Hepatocyte (in vitro differentiated cells): Measurements from ENCODE around the gene ARMC2. TPM values are rescaled to one million over a fixed set of nuclear protein-coding genes. Genes with fewer than 3 reads are reported as not detected.

Experiments
- DNase-seq: peaks from one replicate; pipeline ENCODE4 v3.0.0-alpha.2; 2016; ENCODE audit warnings: low spot score
- H2AFZ ChIP-seq: fragments of 200-600 bp; sonication (generic); 2 replicates; pipeline ENCODE4 v1.6.0; 2016; ENCODE audit warnings: antibody characterized with exemption, mild to moderate bottlenecking
- H3K27ac ChIP-seq: fragments of 200-600 bp; sonication (generic); 2 replicates; pipeline ENCODE4 v1.5.1; 2016; ENCODE audit warnings: mild to moderate bottlenecking
- H3K27me3 ChIP-seq: fragments of 200-600 bp; sonication (generic); 2 replicates; pipeline ENCODE4 v1.6.1; 2016
- H3K36me3 ChIP-seq: fragments of 200-600 bp; sonication (generic); replicated peaks from 2 replicates; pipeline ENCODE4 v1.5.1; 2016; ENCODE audit warnings: low read depth; ENCODE audit not compliant: insufficient read depth
- H3K4me1 ChIP-seq: fragments of 200-600 bp; sonication (generic); 2 replicates; pipeline ENCODE4 v1.5.1; 2016; ENCODE audit warnings: mild to moderate bottlenecking, moderate library complexity; ENCODE audit not compliant: insufficient read depth
- H3K4me2 ChIP-seq: fragments of 200-600 bp; sonication (generic); 2 replicates; pipeline ENCODE4 v1.6.0; 2016
- H3K4me3 ChIP-seq: fragments of 200-600 bp; sonication (generic); 2 replicates; pipeline ENCODE4 v1.5.1; 2016; ENCODE audit warnings: mild to moderate bottlenecking
- H3K79me2 ChIP-seq: fragments of 200-600 bp; sonication (generic); 2 replicates; pipeline ENCODE4 v1.6.0; 2017; ENCODE audit warnings: mild to moderate bottlenecking
- H3K9me2 ChIP-seq: fragments of 200-600 bp; sonication (generic); replicated peaks from 2 replicates; pipeline ENCODE4 v1.6.0; 2017; ENCODE audit warnings: mild to moderate bottlenecking; ENCODE audit not compliant: insufficient read depth
- H3K9me3 ChIP-seq: fragments of 200-600 bp; sonication (generic); 2 replicates; pipeline ENCODE4 v1.5.1; 2016; ENCODE audit warnings: low read depth, mild to moderate bottlenecking
- H4K20me1 ChIP-seq: fragments of 200-600 bp; sonication (generic); 2 replicates; pipeline ENCODE4 v1.6.0; 2016; ENCODE audit warnings: mild to moderate bottlenecking; ENCODE audit not compliant: insufficient read depth, poor library complexity, severe bottlenecking
- CTCF ChIP-seq: fragments of 200-600 bp; sonication (generic); IDR thresholded peaks from 2 replicates; pipeline ENCODE4 v1.5.1; 2016; ENCODE audit warnings: antibody characterized with exemption, mild to moderate bottlenecking; ENCODE audit not compliant: poor library complexity
- EZH2 ChIP-seq: fragments of 200-600 bp; sonication (generic); IDR thresholded peaks from 2 replicates; pipeline ENCODE4 v1.6.1; 2016; ENCODE audit warnings: antibody characterized with exemption, mild to moderate bottlenecking, borderline replicate concordance
- EZH2phosphoT487 ChIP-seq: fragments of 200-600 bp; sonication (generic); IDR thresholded peaks from one replicate; pipeline ENCODE4 v1.6.1; 2018; ENCODE audit warnings: antibody characterized with exemption, mild to moderate bottlenecking, low read depth, moderate library complexity; ENCODE audit not compliant: unreplicated experiment, severe bottlenecking
- WGBS: methylation state at CpG from one replicate; pipeline ENCODE4 v1.1.6; 2016; ENCODE audit warnings: low lambda C conversion rate; ENCODE audit errors: missing lambda C conversion rate; 5-methylcytosine and 5-hydroxymethylcytosine counted together
- polyA plus RNA-seq: library from polyadenylated mRNA; unstranded; fragments of >200 nt; fragmentation: Nextera tagmentation; extraction: Ambion mirVana; gene quantifications from 2 replicates; pipeline ENCODE4 v1.2.1, GENCODE V29; 2016
- total RNA-seq: library from RNA; depleted of rRNA; stranded (reverse); fragments of >200 nt; gene quantifications from 2 replicates; pipeline ENCODE4 v1.2.3, GENCODE V29; 2014

ARMC2 gene
- total and polyA plus RNA-seq, 2 experiments from 2014 or later = 2.8 to 4.8 TPM

DNA sequence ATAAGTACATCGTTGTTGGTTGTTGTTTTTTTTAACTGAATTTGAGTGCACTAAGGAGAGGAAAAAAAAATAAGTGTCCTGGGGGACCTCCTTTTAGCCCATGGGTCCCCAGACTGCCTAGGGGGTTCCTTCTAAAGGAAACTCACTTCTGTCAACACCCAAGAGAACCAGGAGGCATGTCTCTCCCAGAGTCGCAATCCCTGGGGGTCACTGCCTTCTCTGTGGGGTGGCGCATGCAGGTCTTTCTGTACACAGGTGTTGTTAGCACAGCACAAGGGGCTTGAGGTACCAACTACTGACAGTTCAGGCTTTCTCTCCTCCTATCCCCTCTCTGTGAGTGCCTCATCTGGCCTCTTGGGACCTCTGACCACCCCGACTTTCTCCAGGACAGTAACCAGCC, 7.3 kb upstream of the ARMC2 start:
- H3K79me2 ChIP-seq = no peaks in the 10 kb centered on the region
- no peaks in the 10 kb centered on the region for H3K9me2 ChIP-seq
- no peak overlapping the region for H3K27ac ChIP-seq
- WGBS = 90% methylated on average over 4 of the region's 4 CpGs
- DNase-seq = no peak
- H3K4me2 ChIP-seq = no peak overlapping the region
- peaks cover 8% of the 10 kb centered on the region for H3K4me1 ChIP-seq
- H3K36me3 ChIP-seq = no peaks in the 10 kb centered on the region
- H2AFZ ChIP-seq = no peak overlapping the region
- no peak overlapping the region for H3K4me3 ChIP-seq
- no peaks in the 10 kb centered on the region for H4K20me1 ChIP-seq
- no peaks in the 10 kb centered on the region for H3K9me3 ChIP-seq
- no peak for TF ChIP-seq EZH2
- no peaks in the 10 kb centered on the region for H3K27me3 ChIP-seq

DNA sequence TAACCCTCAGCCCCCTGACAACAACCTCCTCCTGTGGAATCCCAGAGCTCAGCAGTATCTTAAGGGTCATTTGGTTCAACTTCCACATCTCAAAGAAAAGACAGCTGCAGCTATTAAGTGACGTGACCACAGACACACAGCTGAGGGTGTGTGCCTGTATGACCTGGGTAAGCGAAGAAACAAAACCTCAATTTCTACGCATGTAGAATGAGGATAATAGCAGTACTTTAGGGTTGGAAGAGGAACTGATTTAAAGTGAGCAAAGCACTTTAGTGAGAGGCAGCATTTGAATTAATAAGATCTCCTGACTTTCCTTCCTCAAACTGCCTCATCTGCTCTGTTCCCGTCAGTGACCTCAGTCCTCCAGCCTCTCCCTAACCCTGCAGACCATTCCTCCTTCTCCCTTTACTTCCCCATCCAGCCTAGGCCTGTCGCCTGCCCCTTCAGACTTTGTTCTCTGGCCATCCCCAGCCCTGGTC, 6.8 kb upstream of the ARMC2 start:
- 93% methylated on average over 5 of the region's 5 CpGs for WGBS
- TF ChIP-seq EZH2phosphoT487 = no peak
- TF ChIP-seq CTCF = no peak
- Histone ChIP-seq H3K9me2 (no peaks in the 10 kb centered on the region), H3K27ac (no peak overlapping the region), H3K4me3 (no peak overlapping the region), H3K9me3 (no peaks in the 10 kb centered on the region), H3K79me2 (no peaks in the 10 kb centered on the region), H2AFZ (no peak overlapping the region), H3K4me2 (no peak overlapping the region), H3K36me3 (no peaks in the 10 kb centered on the region), H4K20me1 (no peaks in the 10 kb centered on the region), H3K27me3 (no peaks in the 10 kb centered on the region), H3K4me1 (peaks cover 8% of the 10 kb centered on the region)
- no peak for DNase-seq

DNA sequence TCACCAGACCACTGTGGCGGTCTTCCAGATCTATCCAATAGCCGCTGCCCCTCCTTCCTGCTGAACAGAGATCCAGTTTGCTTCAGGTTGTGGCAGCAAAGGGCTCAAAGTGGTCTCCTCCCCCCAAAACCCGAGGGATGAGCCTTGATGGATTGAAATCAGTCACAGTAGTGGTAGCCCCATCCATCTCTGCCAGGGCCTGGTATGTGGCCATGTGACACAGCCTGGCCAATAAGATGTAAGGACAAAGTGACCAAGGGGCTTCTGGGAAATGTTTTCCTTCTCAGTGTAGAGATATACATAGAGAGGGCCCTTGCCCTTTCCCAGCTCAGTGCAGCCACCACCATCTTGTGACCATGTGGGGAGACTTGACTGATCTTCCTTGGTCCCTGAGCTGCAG, 4.1 kb upstream of the ARMC2 start:
- H3K4me3 ChIP-seq = no peak overlapping the region
- no peaks in the 10 kb centered on the region for H3K9me2 ChIP-seq
- H3K36me3 ChIP-seq = no peaks in the 10 kb centered on the region
- TF ChIP-seq EZH2phosphoT487 = no peak
- TF ChIP-seq CTCF = no peak
- no peak for TF ChIP-seq EZH2
- WGBS = 85% methylated on average over 3 of the region's 3 CpGs
- no peak overlapping the region for H2AFZ ChIP-seq
- H3K79me2 ChIP-seq = peaks cover 5% of the 10 kb centered on the region
- no peak for DNase-seq
- H3K4me1 ChIP-seq = peaks cover 4% of the 10 kb centered on the region
- no peaks in the 10 kb centered on the region for H3K27me3 ChIP-seq
- H3K9me3 ChIP-seq = no peaks in the 10 kb centered on the region
- H3K27ac ChIP-seq = no peak overlapping the region
- H3K4me2 ChIP-seq = no peak overlapping the region
- H4K20me1 ChIP-seq = no peaks in the 10 kb centered on the region

GRCh38 chr6:108845145-108845544, 3.1 kb upstream of the ARMC2 start:
- Histone ChIP-seq H3K9me2 (no peaks in the 10 kb centered on the region), H2AFZ (no peak overlapping the region), H3K4me2 (no peak overlapping the region), H3K4me1 (peaks cover 4% of the 10 kb centered on the region), H3K9me3 (no peaks in the 10 kb centered on the region), H3K4me3 (no peak overlapping the region), H3K27ac (no peak overlapping the region), H3K27me3 (no peaks in the 10 kb centered on the region), H3K79me2 (peaks cover 10% of the 10 kb centered on the region), H4K20me1 (no peaks in the 10 kb centered on the region), H3K36me3 (no peaks in the 10 kb centered on the region)
- no peak for DNase-seq
- TF ChIP-seq EZH2phosphoT487 = no peak
- no peak for TF ChIP-seq EZH2
- no peak for TF ChIP-seq CTCF
